GM12878 (cell line): Measurements from ENCODE around the gene NFAT5.

Experiments
- BRCA1 ChIP-seq: IDR thresholded peaks from 2 replicates; pipeline ENCODE4 v1.6.1; 2011; ENCODE audit warnings: low read depth, low read length, improper control_type of control experiment
- CTCF ChIP-seq, 3 experiments: IDR thresholded peaks in 2 of 3; conservative IDR thresholded peaks in 1 of 3; 2 replicates each; pipeline ENCODE4 v1.5.1; 2011; ENCODE audit warnings: low read depth in 3 of 3, low read length in 3 of 3, mild to moderate bottlenecking in 3 of 3, control low read depth in 2 of 3, moderate library complexity in 2 of 3, inconsistent platforms in 1 of 3, mixed read lengths in 1 of 3; ENCODE audit not compliant: control insufficient read depth in 2 of 3, insufficient read depth in 1 of 3; ENCODE audit errors: extremely low read depth in 1 of 3
- ETV6 ChIP-seq, 2 experiments: fragments of 450-650 bp in 1 of 2; IDR thresholded peaks in 1 of 2; conservative IDR thresholded peaks in 1 of 2; 2 replicates each; pipeline ENCODE4 v1.6.1; 2014; ENCODE audit warnings: antibody characterized with exemption in 1 of 2, borderline replicate concordance in 1 of 2, low read depth in 1 of 2, mild to moderate bottlenecking in 1 of 2, moderate library complexity in 1 of 2
- EZH2 ChIP-seq: IDR thresholded peaks from 2 replicates; pipeline ENCODE4 v1.6.1; 2012; ENCODE audit warnings: low read depth, mild to moderate bottlenecking, control low read depth, inconsistent platforms, low read length, borderline replicate concordance; ENCODE audit not compliant: control insufficient read depth
- IKZF1 ChIP-seq: fragments of 450-650 bp; conservative IDR thresholded peaks from 2 replicates; pipeline ENCODE4 v1.6.1; 2017; ENCODE audit warnings: antibody characterized with exemption, mild to moderate bottlenecking
- MAX ChIP-seq: IDR thresholded peaks from 2 replicates; pipeline ENCODE4 v1.6.1; 2012; ENCODE audit warnings: low read depth, low read length, improper control_type of control experiment
- MLLT1 ChIP-seq: fragments of 450-650 bp; IDR thresholded peaks from 2 replicates; pipeline ENCODE4 v1.6.1; 2016; ENCODE audit warnings: mild to moderate bottlenecking
- NR2C2 ChIP-seq: IDR thresholded peaks from 2 replicates; pipeline ENCODE4 v1.6.1; 2011; ENCODE audit warnings: borderline replicate concordance, low read depth; ENCODE audit not compliant: control insufficient read depth, insufficient read length
- POLR2A ChIP-seq: IDR thresholded peaks from 2 replicates; pipeline ENCODE4 v1.6.1; 2011; ENCODE audit warnings: low read depth, mild to moderate bottlenecking, low read length
- POLR2AphosphoS5 ChIP-seq: IDR thresholded peaks from 2 replicates; pipeline ENCODE4 v1.6.1; 2011; ENCODE audit warnings: mild to moderate bottlenecking, low read length, inconsistent platforms
- POU2F2 ChIP-seq: IDR thresholded peaks from 3 replicates; pipeline ENCODE4 v1.6.1; 2011; ENCODE audit warnings: low read depth, mild to moderate bottlenecking, low read length, borderline replicate concordance

- TF ChIP-seq POLR2A = no peak
- TF ChIP-seq IKZF1 = no peak
- no peak for TF ChIP-seq POLR2AphosphoS5
- no peak for TF ChIP-seq EZH2
- TF ChIP-seq CTCF (IDR thresholded peaks at IDR 0.05 in 2 of 3, conservative IDR thresholded peaks at IDR 0.05 in 1 of 3; ENCODE audit: control insufficient read depth in 2 of 3, extremely low read depth in 1 of 3, insufficient read depth in 1 of 3, low read depth in 3 of 3, low read length in 3 of 3) = no peak
- no peak for TF ChIP-seq MLLT1
- no peak for TF ChIP-seq NR2C2
- TF ChIP-seq MAX = no peak
- TF ChIP-seq ETV6 (conservative IDR thresholded peaks at IDR 0.05 in 1 of 2, IDR thresholded peaks at IDR 0.05 in 1 of 2; ENCODE audit: borderline replicate concordance in 1 of 2, low read depth in 1 of 2) = no peak
- TF ChIP-seq BRCA1 = no peak
- TF ChIP-seq POU2F2 = no peak
These were observed 14.2 kb downstream of the NFAT5 start for GRCh38 chr16:69579783-69580481.
